Germinal center (tissue), 1 donor: ENCODE results near the gene SMTNL2.
"Not testable (repeated sequence)": the region's sequence is repeated elsewhere in the genome, so short reads cannot be mapped to it uniquely, and the experiment has no call there.

ENCODE experiments used
- DNase-seq: peaks from one replicate; pipeline ENCODE4 v3.0.0; 2012; ENCODE audit warnings: mixed read lengths, low spot score

SMTNL2 gene

GRCh38 chr17:4585638-4585994 is 1.3 kb downstream of the SMTNL2 start:
- no peak for DNase-seq

DNA sequence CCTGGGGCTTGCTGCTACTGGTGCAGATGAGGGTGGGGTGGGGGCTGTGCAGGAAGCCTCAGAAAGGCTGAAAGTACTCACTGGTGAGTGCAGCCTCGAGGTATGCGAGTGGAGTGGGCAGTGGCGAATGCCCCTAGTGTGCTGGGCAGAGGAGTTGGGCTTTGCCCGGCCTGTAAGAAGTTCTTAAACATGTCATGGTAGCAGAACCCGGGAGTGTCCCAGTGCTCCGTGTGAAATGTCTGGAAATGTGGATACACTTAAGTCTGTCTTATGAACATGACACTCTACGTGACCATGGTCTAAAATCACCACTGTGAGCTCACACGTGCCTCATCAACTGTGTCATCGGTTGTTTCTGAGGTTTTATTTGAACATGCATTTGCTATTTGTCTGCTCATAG is 1.7 kb downstream of the SMTNL2 start:
- DNase-seq: no peak

- DNase-seq: no peak
Observed at GRCh38 chr17:4587195-4587594, 2.9 kb downstream of the SMTNL2 start.

GRCh38 chr17:4587803-4588202 is 3.5 kb downstream of the SMTNL2 start:
- DNase-seq: no peak

- no peak for DNase-seq
Observed at GRCh38 chr17:4588391-4588790, 4.1 kb downstream of the SMTNL2 start.

DNA sequence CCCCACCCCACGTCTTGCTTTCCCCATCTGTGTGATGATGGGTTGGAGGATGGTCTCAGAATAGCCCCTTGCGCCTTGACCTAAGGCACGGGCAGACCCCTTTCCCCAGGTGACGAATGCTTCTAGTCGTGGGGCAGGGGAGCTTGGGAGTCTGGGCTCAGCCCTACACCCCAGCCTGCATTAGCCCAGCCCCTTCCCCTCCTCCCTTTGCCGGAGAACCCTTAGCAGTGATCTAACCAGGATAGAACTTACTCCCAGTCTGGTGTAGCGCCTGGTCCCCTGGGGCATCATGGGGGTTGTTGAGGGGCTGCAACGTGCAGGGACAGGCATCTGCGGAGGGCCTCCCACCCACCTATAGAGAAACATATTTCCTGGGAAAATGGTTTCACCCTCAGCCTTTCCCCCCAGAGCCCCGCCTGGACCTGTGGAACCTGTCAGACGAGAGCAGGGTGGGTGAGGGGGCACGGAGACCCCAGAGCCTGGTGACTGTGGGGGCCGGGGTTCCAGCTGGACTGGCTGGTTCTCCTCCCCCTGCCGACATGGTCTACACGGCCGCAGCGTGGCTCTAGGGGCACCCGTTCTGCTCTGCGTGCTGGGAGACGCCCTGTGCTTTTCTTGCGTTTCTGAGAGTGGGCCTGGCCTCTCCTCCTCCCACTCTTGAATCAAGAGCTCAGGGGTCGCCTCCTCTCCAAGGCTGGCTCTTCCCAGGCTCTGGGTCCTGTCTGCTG is 4.7 kb downstream of the SMTNL2 start:
- no peak for DNase-seq

- not testable (repeated sequence) for DNase-seq
Observed at GRCh38 chr17:4590042-4590441, 5.7 kb downstream of the SMTNL2 start.

DNA sequence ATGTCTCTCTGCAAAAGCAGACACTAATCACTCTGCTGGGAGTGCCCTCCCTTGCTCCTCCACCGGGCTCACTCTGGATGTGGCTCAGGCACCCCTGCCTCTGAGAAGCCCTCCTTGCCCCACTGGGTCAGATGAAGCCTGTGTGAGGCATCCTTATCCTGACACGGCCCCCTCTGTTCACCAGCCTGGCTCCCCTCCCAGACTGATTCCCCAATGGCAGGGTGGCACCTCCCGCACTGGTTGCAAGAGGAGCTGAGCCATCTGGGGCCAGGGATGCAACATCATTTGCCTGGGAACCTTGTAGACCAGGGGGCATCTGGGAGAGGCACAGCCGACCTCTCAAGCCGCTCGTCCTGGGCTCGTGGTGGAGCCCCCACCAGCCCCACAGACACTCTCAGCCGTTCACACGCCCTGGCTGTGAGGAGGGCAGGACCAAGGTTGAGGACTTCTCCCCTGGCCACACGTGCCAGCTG is 6.7 kb downstream of the SMTNL2 start:
- DNase-seq: no peak

DNA sequence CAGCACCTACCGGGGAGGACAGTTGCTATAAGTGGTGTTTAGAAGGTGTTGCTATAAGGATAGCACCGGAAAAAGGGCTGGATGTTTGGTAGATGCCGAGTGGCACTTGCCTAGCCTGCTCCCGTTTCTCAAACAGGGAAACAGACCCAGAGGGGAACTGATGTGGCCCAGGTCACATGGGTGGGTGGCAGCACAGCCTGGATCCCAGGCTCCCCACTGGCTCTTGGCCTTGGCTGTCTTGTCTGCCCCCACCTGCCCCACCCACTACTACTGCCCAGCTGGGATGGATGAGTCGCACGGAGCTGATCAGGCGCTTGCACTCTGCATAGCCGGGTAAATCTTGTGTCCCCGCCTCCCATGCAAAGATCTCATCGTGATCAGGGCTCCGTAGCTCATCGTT is 7.2 kb downstream of the SMTNL2 start:
- DNase-seq: no peak

- DNase-seq: no peak
Observed at GRCh38 chr17:4592240-4593005, 8.1 kb downstream of the SMTNL2 start.

DNA sequence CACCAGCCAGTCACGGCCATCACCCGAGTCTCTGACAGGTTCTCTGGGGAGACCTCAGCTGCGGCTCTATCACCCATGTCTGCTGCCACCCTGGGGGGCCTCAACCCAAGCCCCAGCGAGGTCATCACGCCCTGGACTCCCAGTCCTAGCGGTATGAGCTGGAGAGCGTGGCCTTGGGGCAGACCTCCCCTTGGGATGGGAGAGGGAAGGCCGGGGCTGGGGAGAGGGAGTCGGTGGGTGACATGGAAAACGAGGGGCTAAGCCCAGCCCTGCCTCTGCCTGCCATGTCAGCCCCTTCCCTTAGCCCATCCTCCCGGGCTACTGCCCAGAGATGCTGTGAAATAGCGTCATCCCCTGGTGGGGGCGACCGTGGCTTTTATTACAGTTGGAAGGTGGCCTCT is 8.7 kb downstream of the SMTNL2 start:
- DNase-seq: no peak

DNA sequence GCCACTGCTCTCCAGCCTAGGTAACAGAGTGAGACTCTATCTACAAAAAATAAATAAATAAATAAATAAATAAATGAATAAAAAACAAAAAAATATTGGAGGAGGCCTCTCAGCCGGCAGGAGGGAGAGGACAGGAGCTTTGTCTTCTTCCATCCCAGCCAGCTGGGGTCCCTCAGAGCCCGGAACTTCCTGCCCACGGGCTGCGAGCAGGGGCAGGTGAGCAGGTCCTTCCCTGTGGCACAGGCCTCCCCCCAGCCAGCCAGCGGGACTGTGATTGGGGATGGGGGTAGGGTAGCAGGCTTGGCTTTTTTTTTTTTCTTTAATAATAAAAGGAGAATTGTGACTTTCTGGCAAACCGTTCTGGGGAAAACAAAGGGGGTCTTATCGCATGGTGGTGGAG is 10.1 kb downstream of the SMTNL2 start:
- no peak for DNase-seq

DNA sequence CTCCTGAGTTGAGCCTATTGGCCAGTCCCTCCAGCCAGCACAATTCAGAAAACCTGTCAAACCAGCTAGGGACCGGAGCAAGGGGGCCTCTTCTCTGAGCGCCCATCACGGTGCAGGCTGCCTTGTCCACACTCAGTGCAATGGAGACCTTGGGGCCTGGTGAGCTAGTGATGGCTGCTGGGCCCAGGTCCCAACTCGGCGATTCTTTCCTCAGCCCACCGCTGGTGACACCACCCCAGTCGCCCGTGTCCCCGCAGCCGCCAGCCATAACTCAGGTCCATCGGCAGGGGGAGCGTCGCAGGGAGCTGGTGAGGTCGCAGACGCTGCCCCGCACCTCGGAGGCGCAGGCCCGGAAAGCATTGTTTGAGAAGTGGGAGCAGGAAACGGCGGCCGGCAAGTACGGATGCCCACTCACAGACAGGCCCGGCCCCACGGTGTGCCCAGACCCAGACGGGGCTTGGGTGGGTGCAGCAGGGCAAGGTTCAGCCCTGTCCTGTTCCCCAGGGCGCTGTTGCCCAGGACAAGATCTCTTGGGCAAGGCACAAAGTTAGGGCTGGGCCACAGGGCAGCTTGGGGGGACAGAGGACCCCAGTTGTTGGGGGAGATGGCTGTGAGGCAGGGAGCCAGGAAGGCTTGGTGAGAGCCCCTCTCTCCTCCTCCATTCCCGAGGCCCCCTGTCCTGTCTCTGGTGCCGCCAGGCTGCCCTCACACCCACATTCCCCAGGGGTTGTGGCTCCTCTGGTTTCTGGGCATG is 10.8 kb downstream of the SMTNL2 start:
- DNase-seq: peak; percentile 67

DNA sequence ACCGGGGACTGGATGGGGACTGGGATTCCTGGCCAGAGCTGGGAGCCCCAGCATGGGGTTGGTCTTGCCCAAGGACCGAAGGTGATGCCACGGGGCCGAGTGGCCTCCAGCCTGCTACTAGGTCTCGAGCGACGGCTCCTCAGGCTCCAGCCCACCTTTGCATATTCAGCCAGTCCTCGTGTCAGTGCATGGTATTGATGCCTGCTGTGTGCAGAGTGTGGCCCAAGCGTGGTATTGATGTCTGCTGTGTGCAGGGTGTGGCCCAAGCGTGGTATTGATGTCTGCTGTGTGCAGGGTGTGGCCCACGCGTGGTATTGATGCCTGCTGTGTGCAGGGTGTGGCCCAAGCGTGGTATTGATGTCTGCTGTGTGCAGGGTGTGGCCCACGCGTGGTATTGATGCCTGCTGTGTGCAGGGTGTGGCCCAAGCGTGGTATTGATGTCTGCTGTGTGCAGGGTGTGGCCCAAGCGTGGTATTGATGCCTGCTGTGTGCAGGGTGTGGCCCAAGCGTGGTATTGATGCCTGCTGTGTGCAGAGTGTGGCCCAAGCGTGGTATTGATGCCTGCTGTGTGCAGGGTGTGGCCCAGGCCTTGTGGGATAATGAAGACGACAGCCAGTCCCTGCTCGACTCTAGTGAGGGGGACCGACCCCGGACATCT is 11.5 kb downstream of the SMTNL2 start:
- DNase-seq: not testable (repeated sequence)

GRCh38 chr17:4596636-4597380 is 12.5 kb downstream of the SMTNL2 start:
- no peak for DNase-seq

DNA sequence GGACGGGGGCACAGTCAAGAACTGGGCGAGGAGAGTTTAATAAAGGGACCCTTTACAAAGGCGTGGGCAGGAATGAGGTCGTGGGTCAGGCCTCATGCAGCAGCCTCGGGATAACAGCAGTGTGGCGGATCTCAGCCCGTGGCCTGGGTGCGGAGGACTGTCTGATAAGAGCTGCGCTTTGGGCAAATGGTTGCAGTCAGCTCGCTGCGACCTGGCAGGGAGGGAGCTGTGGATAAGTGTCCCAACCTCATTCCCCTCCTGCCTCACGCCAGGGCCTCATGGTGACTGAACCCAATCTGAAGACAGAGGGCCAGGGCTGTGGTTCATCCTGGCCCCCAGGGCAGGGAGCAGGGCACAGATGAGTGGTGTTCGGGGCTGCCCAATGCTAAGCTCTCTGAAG is 13.6 kb downstream of the SMTNL2 start:
- no peak for DNase-seq

DNA sequence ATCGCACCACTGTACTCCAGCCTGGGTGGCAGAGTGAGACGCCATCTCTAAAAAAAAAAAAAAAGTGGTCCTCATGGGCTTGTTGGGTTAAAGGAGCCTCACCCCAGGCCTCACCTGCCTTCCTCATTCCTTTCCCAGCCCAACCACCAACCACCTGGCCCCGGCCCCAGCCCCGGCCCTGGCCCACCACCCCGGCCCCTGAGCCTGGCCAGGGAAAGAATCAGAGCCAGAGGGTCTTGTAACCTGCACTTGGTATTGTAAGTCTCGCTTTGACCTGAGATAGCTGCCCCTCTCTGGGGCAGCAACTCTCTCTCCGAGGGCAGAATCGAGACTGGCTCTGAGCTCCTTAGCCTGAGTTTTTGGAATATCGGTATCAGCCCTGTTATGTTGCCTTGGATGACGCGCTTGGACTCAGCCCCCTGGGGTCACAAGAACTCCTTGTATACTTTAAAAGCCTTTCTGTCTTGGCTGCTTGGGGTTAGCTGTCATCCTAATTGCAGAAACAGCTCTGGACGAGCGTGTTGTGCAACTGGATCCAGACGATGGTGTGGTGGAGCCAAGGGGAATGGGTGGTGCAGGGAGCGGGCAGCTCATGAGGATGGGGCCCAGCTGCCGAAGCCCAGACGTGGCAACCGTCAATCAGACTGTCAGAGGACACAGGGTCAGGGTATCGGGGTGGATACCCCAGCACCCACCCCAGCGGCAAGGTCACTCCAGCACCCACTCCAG is 14.6 kb downstream of the SMTNL2 start:
- no peak for DNase-seq

DNA sequence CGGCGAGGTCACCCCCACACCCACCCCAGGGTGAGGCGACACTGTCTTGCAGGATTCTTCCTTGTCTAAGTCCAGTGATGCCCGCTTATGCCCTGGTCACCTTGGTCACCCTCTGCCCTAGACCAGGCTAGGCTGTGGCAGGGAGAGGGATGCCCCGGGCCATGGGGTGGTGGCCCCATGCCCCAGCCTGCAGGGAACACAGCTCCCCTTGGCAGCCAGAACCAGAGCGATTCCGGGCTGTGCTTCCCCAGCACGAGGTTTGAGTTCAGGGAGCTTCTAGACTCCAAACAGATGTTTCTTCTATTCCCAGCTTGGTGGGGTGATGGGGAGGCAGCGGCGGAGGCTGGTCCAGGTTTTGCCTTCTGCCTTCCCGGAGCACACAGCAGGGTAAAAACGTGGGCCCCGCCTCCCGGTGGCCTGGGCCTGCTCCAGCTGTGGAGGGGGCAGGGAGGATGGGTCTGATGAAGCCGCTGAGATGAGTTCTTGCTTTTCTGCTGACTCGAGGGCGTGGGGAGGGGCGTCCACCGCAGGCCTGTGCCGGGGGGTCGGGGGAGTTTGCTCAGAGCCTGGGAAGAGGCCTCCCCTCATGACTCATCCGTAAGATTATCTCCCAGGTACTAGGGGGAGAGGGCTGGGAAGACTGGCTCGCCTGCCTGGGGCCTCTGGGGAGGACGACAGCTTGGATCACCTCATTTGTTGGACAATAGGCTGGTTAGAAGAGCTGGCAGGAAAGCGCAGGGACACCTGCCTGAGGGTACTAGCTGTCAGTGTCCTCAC is 15.4 kb downstream of the SMTNL2 start:
- no peak for DNase-seq

GRCh38 chr17:4600563-4600962 is 16.2 kb downstream of the SMTNL2 start:
- DNase-seq: no peak

DNA sequence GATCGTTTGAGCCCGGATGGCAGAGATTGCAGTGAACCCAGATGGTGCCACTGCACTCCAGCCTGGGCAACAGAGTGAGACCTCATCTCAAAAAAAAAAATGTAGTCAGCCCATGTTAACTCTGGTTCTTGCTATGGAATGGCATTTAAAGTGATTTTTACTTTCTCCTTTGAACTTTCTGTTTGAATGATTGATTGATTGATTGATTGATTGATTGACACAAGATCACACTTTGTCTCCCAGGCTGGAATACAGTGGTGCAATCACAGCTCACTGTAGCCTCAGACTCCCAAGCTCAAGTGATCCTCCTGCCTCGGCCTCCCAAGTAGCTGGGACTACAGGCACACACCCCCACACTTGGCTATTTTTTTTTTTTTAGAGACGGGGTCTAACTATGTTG is 17.0 kb downstream of the SMTNL2 start:
- DNase-seq: no peak
